ENCODE data around the gene COPZ1.
"Not testable (repeated sequence)": the region's sequence is repeated elsewhere in the genome, so short reads cannot be mapped to it uniquely, and the experiment has no call there.

Gene COPZ1, protein sequence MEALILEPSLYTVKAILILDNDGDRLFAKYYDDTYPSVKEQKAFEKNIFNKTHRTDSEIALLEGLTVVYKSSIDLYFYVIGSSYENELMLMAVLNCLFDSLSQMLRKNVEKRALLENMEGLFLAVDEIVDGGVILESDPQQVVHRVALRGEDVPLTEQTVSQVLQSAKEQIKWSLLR

DNA sequence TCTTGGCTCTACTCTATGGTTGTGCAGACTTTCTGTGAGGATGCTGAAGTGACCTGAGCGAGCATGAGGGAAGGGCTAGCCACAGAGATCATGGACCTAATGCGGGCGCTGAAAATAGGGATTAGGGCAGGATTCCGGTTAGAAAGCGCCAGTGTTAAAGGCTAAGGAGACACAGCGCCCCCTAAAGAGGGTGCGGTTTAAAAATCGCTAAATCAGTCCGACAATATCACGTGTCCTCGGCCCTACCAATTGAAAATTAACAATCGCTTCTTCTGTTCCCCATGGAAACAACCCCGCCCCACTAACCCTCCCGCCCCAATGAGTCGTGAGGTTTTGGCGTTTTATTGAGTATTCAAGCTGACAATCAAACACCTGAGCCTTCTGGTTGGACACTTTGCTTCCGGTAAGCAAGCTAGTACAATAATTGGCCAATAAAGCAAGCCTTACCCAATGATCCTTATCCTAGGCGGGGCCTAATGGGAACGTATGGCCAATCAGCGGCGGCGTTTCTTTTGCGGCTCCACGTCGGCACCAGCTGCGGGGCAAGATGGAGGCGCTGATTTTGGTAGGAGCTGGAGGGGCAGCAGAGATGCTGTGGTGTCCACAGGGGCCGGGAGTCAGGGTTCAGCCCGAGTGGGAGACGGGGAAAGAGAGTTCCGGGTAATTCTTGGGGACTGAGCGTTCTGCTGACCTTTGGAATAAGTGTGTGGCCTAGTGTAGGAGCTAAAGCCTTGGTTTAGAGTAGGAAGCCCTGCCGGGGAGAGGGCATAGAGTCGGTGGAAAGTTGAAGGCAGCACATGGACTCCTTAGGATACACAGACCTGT lies at the start of gene COPZ1:
Gene COPZ1 (plus strand): TSS at position 515 of the 825 bp plus-strand sequence. CDS start 33 bp downstream, at position 548.
- peak; percentile 99 for DNase-seq

DNA sequence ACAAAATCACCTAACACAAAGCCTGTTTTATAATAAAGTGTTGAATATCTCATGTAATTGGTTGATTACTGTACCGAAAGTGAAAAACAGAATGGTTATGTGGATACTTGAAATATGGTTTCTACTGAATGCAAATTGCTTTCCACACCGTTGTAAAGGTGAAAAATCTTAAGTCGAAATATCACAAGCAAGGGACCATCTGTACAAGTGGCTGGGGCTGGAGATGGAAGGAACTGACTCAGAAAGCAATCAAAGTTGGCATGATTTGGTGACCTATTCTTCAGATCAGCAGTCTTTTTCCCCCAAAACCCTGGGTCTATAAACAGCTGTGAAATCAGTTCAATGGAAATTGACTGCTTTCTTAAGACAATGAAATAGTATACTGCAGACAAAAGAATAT lies 48.6 kb upstream of the COPZ1 start:
- DNase-seq = no peak

DNA sequence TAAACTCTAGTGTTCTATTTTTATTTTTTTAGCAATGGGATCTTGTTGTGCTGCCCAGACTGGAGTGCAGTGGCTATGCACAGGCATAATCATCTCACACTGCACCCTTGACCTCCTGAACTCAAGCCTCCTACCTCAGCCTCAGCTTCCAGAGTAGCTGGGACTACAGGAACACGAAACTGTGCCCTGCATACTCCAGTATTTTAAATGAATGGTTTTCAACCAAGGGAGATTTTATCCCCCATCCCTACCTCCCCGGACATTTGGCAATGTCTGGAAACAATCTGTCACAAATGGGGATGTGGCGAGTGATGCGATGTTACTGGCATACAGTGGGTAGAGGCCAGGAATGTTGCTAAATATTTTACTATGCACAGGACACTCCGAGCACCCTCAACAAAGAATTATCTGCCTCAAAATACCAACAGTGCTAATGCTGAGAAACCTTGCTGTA lies 47.1 kb upstream of the COPZ1 start:
- no peak for DNase-seq

DNA sequence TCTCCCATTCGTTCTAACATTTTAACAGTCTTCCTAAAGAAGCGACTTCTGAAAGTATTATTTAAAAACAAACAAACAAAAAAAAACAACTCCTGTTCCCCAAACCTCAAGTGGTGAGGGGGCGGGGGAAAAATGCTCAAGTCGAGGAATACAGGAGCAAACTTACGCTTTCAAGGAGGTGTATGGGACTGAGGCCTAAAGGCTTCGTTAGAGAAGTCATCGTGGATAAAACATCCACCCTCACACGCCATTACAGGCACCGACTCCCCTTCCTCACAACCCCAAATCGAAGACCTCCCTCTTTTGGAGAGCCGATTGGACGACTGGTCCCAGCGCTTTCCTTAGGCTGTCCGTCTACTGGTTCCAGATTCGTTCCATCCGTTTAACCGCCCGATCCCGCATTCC lies 45.7 kb upstream of the COPZ1 start:
- no peak for DNase-seq

DNA sequence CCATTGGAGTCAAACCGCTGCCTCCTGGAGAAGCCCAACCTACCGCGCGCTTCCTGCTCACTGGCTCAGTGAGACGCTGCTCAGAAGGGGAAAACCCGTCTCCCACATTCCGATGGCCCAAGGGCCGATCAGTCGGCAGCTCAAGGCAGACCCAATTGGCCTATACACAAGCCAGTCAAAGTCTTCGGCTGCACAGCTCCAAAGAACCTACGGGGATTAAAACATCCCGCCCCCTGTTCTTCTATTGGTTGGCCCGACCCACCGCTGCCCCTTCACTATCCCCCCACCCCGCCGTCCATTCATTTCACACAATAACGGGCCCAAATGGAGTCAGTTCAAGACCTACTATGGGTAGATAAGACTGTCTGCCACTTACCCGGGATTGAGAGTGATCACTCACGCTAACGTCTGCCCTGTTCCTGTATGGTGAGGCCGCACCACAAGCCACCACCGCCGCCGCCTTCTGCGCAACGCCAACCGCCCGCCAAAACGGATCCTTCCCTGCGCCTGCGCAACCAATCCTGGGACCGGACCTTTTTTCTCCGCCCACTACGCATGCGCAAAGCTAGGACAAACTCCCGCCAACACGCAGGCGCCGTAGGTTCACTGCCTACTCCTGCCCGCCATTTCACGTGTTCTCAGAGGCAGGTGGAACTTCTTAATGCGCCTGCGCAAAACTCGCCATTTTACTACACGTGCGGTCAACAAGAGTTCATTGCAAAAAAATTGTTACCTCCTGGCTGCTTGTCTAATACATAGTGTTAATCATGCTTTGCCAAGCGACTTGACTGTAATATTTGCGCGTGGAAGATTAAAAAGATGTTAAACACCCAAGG lies 45.1 kb upstream of the COPZ1 start, which contains the start of gene CBX5:
Gene CBX5 (minus strand): TSS at position 491 of the 836 bp plus-strand sequence. CDS start 22,472 bp downstream, outside the sequence.
- DNase-seq = peak; percentile 96

DNA sequence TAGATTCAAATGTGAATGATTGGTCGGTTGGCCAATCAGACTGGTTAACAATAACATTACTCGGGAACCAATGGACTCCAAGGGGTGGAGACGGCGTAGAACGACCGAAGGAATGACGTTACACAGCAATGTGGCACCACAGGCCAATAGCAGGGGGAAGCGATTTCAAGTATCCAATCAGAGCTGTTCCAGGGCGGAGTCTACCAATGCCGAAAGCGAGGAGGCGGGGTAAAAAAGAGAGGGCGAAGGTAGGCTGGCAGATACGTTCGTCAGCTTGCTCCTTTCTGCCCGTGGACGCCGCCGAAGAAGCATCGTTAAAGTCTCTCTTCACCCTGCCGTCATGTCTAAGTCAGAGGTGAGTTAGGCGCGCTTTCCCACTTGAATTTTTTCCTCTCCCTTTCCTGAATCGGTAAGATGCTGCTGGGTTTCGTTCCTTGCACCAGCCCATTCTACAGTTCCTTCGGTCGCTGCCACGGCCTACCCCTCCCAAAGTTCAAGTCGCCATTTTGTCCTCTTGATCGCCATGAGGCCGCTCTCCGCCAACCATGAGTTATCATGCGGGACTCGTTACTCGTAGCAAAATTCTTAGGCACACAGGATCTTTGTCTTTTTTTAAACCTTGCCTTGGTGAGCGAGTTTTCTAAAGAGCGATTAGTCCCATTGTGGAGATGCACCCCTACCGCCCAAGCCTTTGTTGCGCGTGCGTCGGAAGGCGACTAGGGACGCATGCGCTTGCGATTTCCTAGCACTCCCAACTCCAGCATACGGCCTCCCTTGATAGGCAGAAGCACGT lies 44.3 kb upstream of the COPZ1 start, which contains the start of gene HNRNPA1:
Gene HNRNPA1 (plus strand): TSS at position 259 of the 793 bp plus-strand sequence. CDS start 82 bp downstream, at position 341.
- DNase-seq = peak; percentile 100

DNA sequence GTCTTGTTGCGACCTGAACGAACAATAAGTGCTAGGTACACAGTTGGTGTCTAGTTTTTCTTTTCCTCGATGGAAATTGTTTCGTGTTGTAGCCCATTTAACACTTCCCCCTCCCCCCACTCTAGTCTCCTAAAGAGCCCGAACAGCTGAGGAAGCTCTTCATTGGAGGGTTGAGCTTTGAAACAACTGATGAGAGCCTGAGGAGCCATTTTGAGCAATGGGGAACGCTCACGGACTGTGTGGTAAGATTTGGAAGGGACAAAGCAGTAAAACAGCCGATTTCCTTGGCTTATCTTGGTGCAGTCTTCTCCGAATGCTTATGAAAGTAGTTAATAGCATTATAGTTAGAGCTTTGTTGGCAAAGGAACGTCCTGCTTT lies 43.7 kb upstream of the COPZ1 start:
- DNase-seq = not testable (repeated sequence)

DNA sequence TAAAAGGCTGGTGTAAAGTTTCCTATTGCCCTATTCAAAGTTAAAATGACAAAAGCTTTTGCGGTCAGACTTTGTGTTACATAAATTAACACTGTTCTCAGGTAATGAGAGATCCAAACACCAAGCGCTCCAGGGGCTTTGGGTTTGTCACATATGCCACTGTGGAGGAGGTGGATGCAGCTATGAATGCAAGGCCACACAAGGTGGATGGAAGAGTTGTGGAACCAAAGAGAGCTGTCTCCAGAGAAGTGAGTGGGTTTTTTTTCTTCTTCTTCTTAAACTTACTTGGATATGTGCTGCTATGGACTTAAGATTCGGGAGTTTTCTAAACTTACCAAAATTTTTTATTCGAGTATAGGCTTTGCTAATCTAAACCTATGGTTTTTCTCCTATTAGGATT lies 43.2 kb upstream of the COPZ1 start:
- not testable (repeated sequence) for DNase-seq

DNA sequence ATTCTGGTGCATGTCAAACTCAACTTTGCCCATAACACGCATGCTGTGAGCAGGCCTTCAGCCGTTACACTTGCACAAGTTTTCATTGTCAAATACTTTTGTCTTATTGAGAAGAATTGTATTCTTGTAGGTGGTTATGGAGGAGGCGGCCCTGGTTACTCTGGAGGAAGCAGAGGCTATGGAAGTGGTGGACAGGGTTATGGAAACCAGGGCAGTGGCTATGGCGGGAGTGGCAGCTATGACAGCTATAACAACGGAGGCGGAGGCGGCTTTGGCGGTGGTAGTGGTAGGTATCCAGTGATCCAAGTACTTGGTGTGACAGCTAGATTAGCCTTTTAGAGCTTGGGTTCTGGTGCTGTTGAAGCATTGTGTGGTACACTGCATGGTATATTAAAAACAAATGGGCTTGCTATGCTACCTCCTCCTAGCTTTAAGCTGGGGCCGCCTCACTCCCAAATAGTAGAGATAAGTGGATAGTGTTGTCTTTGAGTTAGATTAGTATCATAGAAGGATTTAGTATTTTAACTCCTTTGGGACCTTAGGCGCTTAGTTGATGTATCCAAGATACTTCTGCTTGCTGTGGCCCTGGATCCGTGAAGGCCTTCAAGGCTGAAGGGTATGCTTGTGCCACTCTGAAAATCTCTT lies 41.9 kb upstream of the COPZ1 start:
- no peak for DNase-seq

DNA sequence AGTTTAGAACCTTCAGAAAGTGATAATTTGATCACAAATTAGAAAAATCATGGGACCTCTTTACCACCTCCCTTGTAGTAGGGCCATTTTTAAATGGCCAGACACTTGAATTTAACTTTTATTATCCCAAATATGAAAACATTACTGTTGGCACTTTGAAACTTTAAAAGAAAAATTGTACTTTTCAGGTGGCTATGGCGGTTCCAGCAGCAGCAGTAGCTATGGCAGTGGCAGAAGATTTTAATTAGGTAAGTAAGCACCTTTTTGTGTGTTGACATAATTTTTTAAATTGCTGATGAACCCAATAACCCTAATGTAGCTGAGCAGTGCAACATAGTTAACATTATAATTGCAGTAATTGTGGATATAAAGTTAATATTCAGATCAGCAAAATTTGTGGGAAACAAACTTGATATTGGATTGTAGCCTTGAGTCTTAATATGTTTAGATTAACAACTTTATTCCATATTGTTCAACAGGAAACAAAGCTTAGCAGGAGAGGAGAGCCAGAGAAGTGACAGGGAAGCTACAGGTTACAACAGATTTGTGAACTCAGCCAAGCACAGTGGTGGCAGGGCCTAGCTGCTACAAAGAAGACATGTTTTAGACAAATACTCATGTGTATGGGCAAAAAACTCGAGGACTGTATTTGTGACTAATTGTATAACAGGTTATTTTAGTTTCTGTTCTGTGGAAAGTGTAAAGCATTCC lies 40.7 kb upstream of the COPZ1 start:
- DNase-seq = not testable (repeated sequence)

DNA sequence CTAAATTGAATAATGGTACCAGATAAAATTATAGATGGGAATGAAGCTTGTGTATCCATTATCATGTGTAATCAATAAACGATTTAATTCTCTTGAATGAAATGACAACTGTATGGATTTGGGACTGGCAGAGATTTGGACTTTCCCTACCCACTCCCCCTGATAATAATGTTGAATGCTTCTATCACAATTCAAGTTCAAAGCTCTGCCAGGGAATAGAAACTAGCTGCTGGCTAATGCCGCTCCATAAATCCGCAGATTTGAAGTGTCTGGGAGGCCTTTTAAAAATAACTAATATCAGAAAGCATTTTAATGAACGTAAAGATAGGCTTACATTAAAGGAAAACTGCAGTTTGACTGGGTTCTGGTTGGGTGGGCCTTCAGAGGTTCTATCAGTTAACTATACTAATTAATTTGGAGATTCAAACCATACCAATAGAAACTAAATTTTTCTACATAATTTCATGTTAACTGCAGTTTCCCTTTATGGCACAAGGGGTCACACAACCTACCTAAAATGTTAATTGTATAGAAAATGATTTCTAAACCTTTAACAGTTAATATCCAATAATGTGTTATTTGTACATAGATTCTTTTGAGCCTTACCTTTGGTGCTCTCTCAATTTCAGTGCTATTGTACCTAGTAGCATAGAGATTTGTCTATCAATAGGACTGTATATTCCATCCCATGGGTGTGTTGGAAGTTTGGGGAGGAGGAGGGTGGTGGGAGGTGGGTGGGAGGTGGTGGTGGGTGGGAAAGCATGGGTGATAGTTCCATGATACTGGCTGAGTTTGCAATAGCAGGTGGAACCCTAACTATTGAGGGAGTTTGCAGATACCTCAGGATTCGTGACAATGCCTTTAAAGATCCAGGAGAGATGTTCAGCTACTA lies 39.5 kb upstream of the COPZ1 start:
- DNase-seq = no peak

DNA sequence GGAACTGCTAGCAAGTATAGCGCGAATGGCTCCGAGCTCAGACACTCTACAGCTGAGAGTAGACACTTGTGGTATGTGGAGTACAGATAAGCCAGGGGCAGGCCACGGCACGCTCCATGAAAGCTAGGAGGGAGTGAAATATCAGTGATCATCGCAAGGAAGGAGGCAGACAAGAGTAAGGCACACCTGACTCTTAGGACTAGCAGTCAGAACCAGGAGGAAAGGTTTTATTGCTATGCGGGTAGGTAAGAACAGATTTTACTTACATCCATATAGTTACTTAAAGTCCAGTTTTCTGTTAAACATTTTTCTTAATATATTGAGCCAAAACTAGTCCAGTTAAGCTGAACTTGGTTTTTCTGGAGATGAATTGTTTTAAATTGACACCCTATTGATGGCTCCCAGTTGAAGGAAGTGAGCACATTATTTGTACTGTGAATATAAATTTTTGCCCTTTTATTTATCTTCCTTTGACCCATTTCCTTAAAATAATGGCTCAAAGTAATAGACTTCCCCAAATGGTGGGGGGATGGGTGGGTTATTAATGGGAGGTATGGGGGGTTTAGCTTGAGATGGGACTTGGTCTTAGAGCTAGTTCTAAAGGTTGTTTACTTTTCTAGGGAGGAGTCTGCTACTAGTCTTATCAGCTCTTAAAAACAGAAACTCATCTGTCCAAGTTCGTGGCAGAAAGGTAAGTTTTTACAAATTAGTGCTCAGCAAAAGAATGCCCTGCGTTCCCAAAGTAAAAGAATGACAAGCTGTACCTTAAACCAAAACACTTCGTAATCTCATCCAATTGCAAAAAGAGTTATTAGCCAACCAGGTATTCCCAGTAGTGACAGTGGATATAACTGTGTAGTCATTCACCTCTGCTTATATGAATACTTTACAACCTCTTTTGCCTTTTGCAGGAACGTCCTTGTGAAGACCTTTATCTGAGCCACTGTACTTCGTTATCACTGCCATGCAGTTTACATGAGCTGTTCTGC lies 38.6 kb upstream of the COPZ1 start:
- no peak for DNase-seq

DNA sequence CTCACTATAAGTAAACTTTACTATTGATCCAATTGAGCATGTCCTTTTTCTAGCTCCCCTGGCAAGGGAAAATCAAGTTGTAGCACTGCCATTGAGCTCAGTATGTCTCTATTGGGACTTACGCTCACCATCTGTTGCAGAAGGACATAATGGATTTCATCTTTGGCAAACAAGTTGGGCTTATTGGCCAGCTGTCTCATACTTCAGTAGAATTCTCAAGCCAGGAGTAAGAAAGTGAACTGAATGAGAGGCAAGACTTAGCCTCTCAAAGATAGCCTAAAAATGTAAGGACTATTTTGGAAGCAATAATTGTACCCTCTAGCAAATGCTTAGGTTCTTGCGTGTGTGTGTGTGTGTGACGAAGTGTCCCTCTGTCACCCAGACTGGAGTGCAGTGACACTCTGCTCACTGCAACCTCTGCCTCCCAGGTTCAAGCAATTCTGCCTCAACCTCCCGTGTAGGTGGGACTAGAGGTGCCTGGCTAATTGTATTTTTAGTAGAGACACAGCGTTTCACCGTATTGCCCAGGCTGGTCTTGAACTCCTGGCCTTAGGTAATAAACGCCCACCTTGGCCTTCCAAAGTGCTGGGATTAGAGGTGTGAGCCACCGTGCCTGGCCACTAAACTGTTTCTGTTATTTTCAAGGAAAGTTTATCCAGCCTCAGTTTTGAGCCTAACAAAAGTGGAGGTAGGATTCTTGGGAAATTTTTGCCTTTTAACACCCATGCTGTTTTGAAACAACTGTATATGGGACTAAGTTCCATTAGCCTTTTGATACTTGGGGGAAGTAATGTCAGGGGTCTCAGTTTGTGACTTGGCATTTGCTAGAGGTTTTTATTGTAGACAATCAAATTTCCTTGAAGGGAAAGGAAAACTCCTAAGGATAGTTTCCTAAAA lies 37.4 kb upstream of the COPZ1 start:
- DNase-seq = no peak

DNA sequence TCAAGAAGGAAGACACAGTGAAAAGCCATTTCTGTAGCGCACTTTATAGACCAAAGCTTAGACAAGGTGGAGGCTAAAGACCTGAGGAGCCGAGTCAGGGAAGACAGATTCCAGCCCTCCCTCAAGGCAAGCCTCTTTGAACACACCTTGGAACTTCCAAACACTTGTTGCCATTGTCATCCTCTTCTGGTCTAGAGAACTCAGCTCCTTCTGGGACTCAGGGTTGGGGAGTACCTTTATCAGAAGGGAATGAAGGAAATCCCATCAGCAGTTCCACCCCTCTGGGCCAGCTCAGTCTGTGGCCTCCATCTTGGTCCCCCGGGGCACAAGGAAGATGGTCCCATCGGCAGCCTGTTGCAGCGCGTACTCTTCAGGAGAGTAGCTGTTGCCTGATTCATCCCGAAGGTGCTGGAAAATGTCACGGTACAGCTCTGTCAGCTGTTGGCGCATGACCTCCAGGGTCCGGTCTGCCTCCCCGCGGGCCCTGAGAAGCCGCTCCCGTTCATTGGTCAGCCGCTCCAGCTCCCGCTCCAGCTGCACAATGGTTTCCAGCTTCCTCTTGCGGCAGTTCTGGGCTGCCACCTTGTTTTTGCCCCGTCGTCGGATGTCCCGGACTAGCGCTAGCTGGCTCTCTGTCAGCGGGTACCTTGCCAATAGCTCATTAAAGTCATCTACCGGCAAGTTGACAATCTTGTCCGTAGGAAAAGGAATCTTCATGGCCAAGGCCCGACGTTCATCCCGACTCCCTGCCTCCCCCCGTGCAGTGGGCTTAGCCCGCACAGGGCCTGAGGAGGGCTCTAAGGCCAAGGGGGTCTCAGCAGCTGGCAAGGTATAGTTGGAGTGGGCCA lies 32.6 kb upstream of the COPZ1 start:
- no peak for DNase-seq

DNA sequence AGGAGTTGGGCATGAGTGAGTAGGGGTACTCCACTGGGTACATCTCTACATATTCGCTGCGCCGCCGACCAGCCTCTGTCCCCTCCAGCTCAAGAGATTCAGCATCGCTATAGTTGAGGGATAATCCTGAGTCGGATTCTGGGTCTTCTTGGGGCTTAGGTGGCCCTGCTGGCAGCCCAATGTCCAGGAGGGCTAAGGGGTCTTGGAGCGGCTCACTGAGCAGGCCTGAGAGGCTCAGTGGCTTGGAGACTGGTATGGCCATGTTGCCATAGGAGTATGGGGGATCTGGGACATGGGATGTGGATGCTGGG lies 32.0 kb upstream of the COPZ1 start:
- DNase-seq = no peak

DNA sequence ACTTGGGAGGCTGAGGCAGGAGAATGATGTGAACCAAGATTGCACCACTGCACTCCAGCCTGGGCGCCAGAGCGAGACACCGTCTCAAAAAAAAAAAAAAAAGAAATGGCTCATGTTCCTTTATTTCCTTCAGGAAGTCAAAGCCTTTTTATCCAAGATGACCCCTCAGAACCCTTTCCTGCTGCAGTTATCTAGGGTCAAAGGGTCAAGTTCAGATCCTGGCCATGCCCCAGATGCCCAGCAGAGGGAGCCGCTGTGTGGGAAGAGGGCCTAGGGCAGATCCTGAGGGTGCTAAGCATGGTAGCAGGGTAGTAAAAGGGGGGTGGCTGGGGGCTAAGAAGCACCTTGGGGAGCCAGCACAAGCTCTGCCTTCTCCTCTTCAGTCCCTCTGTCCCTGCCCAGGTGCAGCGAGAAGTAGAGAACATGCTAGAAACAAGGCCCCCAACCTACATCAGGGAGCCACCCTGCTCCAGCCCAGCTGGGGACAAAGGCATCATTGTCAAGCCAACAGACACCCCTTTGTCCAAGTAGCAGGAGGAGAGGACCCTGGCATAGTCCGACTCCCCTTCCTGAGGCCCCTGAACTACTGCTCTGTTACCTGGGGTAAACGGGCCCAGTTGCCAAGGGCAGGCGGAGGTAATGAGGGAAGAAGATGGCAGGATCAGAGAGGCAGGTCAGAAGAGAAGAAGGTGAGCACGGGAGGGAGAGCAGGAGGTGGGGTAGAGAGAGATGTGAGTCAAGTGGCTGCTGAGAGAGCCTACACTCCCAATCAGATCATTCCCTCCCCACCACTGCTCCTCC lies 30.6 kb upstream of the COPZ1 start:
- DNase-seq = no peak

Data from SIG-M5 (cell line).